ENCODE results near the gene LY86.

- TF ChIP-seq POLR2A (IDR thresholded peaks at IDR 0.05), result no peak
- TF ChIP-seq CTCF (IDR thresholded peaks at IDR 0.05), result no peak
These were observed 19.3 kb upstream of the LY86 start for GRCh38 chr6:6569096-6569810.
